IMR-90 (cell line): ENCODE data around the gene GALNT17. TPM values are rescaled to one million over a fixed set of nuclear protein-coding genes. Genes with fewer than 3 reads are reported as not detected.

Experiments
- ATAC-seq: fragments of 200-7000 bp; cut with Tn5 transposase; 2 replicates; pipeline ENCODE4 v1.9.1; 2020; ENCODE audit warnings: low read depth, mild to moderate bottlenecking, moderate library complexity
- BruUV-seq: library from RNA; stranded (reverse); fragments of 400-500 nt; replicated peaks from 2 replicates; lab custom pipeline; 2021; lab: Mats Ljungman, UMichigan
- CTCF ChIA-PET: fragments of 300-600 bp; formaldehyde crosslinking; extraction: SDS; loops from one replicate; lab custom pipeline; 2021; ENCODE audit warnings: antibody characterized with exemption; lab: Yijun Ruan, JAX
- POLR2A ChIA-PET: fragments of 300-600 bp; sonication (Branson Sonifier 250); formaldehyde crosslinking; loops from one replicate; lab custom pipeline; 2022; ENCODE audit warnings: antibody characterized with exemption; ENCODE audit not compliant: unreplicated experiment; lab: Charles Lee
- DNase-seq: peaks from one replicate; pipeline ENCODE4 v3.0.0; 2013
- H2AFZ ChIP-seq: replicated peaks from 2 replicates; pipeline ENCODE3; 2013; ENCODE audit warnings: low read length, mild to moderate bottlenecking; ENCODE audit not compliant: poor library complexity
- H2AK5ac ChIP-seq: 2 replicates; pipeline ENCODE4 v1.6.1; 2013; ENCODE audit warnings: low read depth, low read length, inconsistent platforms
- H2AK9ac ChIP-seq: replicated peaks from 2 replicates; pipeline ENCODE3; 2013; ENCODE audit warnings: mild to moderate bottlenecking, low read depth, low read length, moderate library complexity; ENCODE audit not compliant: poor library complexity
- H2BK120ac ChIP-seq: 2 replicates; pipeline ENCODE4 v1.6.1; 2013; ENCODE audit warnings: low read depth, low read length, inconsistent platforms
- H2BK15ac ChIP-seq: 3 replicates; pipeline ENCODE4 v1.6.1; 2013; ENCODE audit warnings: low read depth, low read length, inconsistent platforms
- H2BK20ac ChIP-seq: 2 replicates; pipeline ENCODE4 v1.6.1; 2013; ENCODE audit warnings: low read depth, mild to moderate bottlenecking, inconsistent platforms, low read length, moderate library complexity
- H2BK5ac ChIP-seq: 2 replicates; pipeline ENCODE4 v1.6.1; 2013; ENCODE audit warnings: mild to moderate bottlenecking, low read depth, low read length, inconsistent platforms; ENCODE audit not compliant: poor library complexity, severe bottlenecking
- H3K14ac ChIP-seq: replicated peaks from 2 replicates; pipeline ENCODE4 v1.6.1; 2013; ENCODE audit warnings: low read depth, low read length, inconsistent platforms
- H3K18ac ChIP-seq: 2 replicates; pipeline ENCODE4 v1.6.1; 2013; ENCODE audit warnings: low read depth, low read length, control low read depth
- H3K23ac ChIP-seq: 2 replicates; pipeline ENCODE4 v1.6.1; 2013; ENCODE audit warnings: low read depth, low read length, inconsistent platforms
- H3K27ac ChIP-seq: 2 replicates; pipeline ENCODE4 v1.5.1; 2013; ENCODE audit warnings: mild to moderate bottlenecking, control low read depth, low read length; ENCODE audit not compliant: insufficient read depth
- H3K27me3 ChIP-seq: 2 replicates; pipeline ENCODE4 v1.6.1; 2013; ENCODE audit warnings: low read length; ENCODE audit not compliant: control insufficient read depth, insufficient read depth
- H3K36me3 ChIP-seq: 2 replicates; pipeline ENCODE4 v1.6.1; 2013; ENCODE audit warnings: low read length, mixed read lengths; ENCODE audit not compliant: control insufficient read depth, insufficient read depth
- H3K4ac ChIP-seq: 2 replicates; pipeline ENCODE4 v1.6.1; 2013; ENCODE audit warnings: low read depth, low read length, inconsistent platforms
- H3K4me1 ChIP-seq: 2 replicates; pipeline ENCODE4 v1.6.1; 2013; ENCODE audit warnings: low read length, mixed read lengths; ENCODE audit not compliant: control insufficient read depth, insufficient read depth
- H3K4me2 ChIP-seq: 2 replicates; pipeline ENCODE4 v1.6.1; 2013; ENCODE audit warnings: low read depth, mild to moderate bottlenecking, control low read depth, low read length, moderate library complexity
- H3K4me3 ChIP-seq: 2 replicates; pipeline ENCODE4 v1.5.1; 2013; ENCODE audit warnings: low read depth, mild to moderate bottlenecking, control low read depth, low read length, moderate library complexity; ENCODE audit not compliant: insufficient read depth
- H3K56ac ChIP-seq: 2 replicates; pipeline ENCODE4 v1.6.1; 2013; ENCODE audit warnings: low read length, inconsistent platforms; ENCODE audit not compliant: insufficient read depth; ENCODE audit errors: extremely low read depth
- H3K79me1 ChIP-seq, 2 experiments: 2 replicates each; pipeline ENCODE4 v1.6.1; 2013; ENCODE audit warnings: low read length in 2 of 2, inconsistent platforms in 1 of 2, low read depth in 1 of 2
- H3K9ac ChIP-seq: 2 replicates; pipeline ENCODE4 v1.6.1; 2013; ENCODE audit warnings: low read depth, low read length, control low read depth
- H3K9me1 ChIP-seq: 2 replicates; pipeline ENCODE4 v1.6.1; 2013; ENCODE audit warnings: low read length, inconsistent platforms; ENCODE audit not compliant: insufficient read depth
- H3K9me3 ChIP-seq: 2 replicates; pipeline ENCODE4 v1.6.1; 2013; ENCODE audit warnings: low read length; ENCODE audit not compliant: control insufficient read depth, insufficient read depth
- H4K20me1 ChIP-seq: 2 replicates; pipeline ENCODE4 v1.6.1; 2013; ENCODE audit warnings: low read length, inconsistent platforms; ENCODE audit not compliant: insufficient read depth
- H4K5ac ChIP-seq: 2 replicates; pipeline ENCODE4 v1.6.1; 2013; ENCODE audit warnings: mild to moderate bottlenecking, low read depth, low read length, control low read depth
- H4K8ac ChIP-seq, 2 experiments: 2 replicates each; pipeline ENCODE4 v1.6.1; 2013; ENCODE audit warnings: low read depth in 2 of 2, low read length in 2 of 2, control low read depth in 1 of 2, inconsistent platforms in 1 of 2
- H4K91ac ChIP-seq: 2 replicates; pipeline ENCODE4 v1.6.1; 2013; ENCODE audit warnings: low read depth, low read length, inconsistent platforms; ENCODE audit not compliant: insufficient read depth
- BHLHE40 ChIP-seq: fragments of 150-350 bp; IDR thresholded peaks from 2 replicates; pipeline ENCODE4 v1.6.1; 2016; ENCODE audit warnings: mild to moderate bottlenecking, low read depth, low read length
- CTCF ChIP-seq: conservative IDR thresholded peaks from 2 replicates; pipeline ENCODE4 v1.5.1; 2012; ENCODE audit warnings: mild to moderate bottlenecking, low read depth, low read length, improper control_type of control experiment
- MAFK ChIP-seq: IDR thresholded peaks from 2 replicates; pipeline ENCODE4 v1.6.1; 2012; ENCODE audit warnings: low read depth, low read length, improper control_type of control experiment
- MAZ ChIP-seq: IDR thresholded peaks from 2 replicates; pipeline ENCODE4 v1.6.1; 2012; ENCODE audit warnings: low read depth, mild to moderate bottlenecking, low read length, improper control_type of control experiment, moderate library complexity, borderline replicate concordance
- NFE2L2 ChIP-seq: fragments of 150-350 bp; IDR thresholded peaks from 2 replicates; pipeline ENCODE4 v1.6.1; 2016; ENCODE audit warnings: low read depth, mild to moderate bottlenecking, low read length
- POLR2A ChIP-seq: IDR thresholded peaks from 2 replicates; pipeline ENCODE4 v1.6.1; 2012; ENCODE audit warnings: mild to moderate bottlenecking, low read depth, low read length
- SMC3 ChIP-seq: fragments of 150-350 bp; IDR thresholded peaks from 2 replicates; pipeline ENCODE4 v1.6.1; 2016; ENCODE audit warnings: low read depth, mild to moderate bottlenecking, antibody characterized with exemption, low read length, moderate library complexity
- WGBS, 2 experiments: methylation state at CpG; one replicate each; pipeline versions ENCODE4 v1.1.5 to v1.1.7; 2013; ENCODE audit warnings: missing lambda C conversion rate in 2 of 2; ENCODE audit not compliant: insufficient read length in 1 of 2; ENCODE audit errors: extremely low coverage in 2 of 2; 5-methylcytosine and 5-hydroxymethylcytosine counted together
- dilution Hi-C: fragments of 300-500 bp; cut with HindIII; formaldehyde crosslinking; loops from one replicate; pipeline ENCODE4 v1.14.3; 2018; ENCODE audit warnings: low sequenced_read_pairs; ENCODE audit not compliant: unreplicated experiment
- in situ Hi-C: fragments of 300-500 bp; cut with MboI; formaldehyde crosslinking; loops from 3 replicates; pipeline ENCODE4 v1.14.3; 2019; ENCODE audit warnings: low sequenced_read_pairs, inconsistent platforms, mixed read lengths
- intact Hi-C: fragments of 100-400 bp; cut with micrococcal nuclease; formaldehyde crosslinking; loops from 2 replicates; pipeline ENCODE4 v1.10.0; 2022
- polyA plus RNA-seq, 3 experiments: library from polyadenylated mRNA; depleted of rRNA; stranded (reverse); fragments of >200 nt; gene quantifications; 2 replicates each; pipeline ENCODE4 v1.2.3, GENCODE V29; 2012; ENCODE audit warnings: low replicate concordance in 1 of 3
- total RNA-seq: library from RNA; depleted of rRNA; stranded (reverse); fragments of >200 nt; gene quantifications from 2 replicates; pipeline ENCODE4 v1.2.3, GENCODE V29; 2012

Gene GALNT17
- total and polyA plus RNA-seq, 2 of the 4 experiments (the other 2 are of a cell fraction), result not detected

DNA sequence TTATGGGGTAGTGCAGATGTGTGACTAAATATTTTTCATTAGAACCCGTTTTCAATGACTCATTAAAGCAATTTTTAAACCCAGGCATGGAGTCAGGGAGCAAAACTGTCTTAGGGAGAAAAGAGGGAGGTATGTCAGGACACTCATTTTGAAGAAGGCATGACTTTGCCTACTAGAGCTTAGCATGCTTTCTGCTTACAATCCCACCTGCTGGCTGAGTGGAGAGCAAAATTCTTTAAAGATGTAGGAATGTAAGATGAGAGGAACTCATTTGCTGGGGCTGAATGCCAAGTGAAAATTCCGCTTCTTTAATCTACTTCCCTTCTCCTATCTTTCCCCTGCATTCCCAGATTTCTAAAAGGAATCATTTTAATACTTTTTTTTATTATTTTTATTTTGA lies 232.6 kb downstream of the GALNT17 start:
- Histone ChIP-seq H2AFZ (no peak overlapping the region), H3K4me2 (no peak overlapping the region), H3K27me3 (no peaks in the 10 kb centered on the region), H3K23ac (no peak overlapping the region), H2BK120ac (no peak overlapping the region), H3K4me3 (no peak overlapping the region), H3K56ac (no peak overlapping the region), H3K4me1 (no peaks in the 10 kb centered on the region), H3K4ac (no peak overlapping the region), H2BK20ac (no peak overlapping the region), H2BK15ac (no peak overlapping the region), H3K79me1 (no peaks in the 10 kb centered on the region), H2AK9ac (no peak overlapping the region), H4K8ac (no peak overlapping the region), H3K9ac (no peak overlapping the region), H3K9me1 (no peaks in the 10 kb centered on the region), H3K9me3 (peaks cover 9% of the 10 kb centered on the region), H3K27ac (no peak overlapping the region), H4K5ac (no peak overlapping the region), H2BK5ac (no peak overlapping the region), H3K18ac (no peak overlapping the region), H4K91ac (no peak overlapping the region), H2AK5ac (no peak overlapping the region), H3K14ac (no peak overlapping the region), H4K20me1 (no peaks in the 10 kb centered on the region), H3K36me3 (no peaks in the 10 kb centered on the region)
- no peak for TF ChIP-seq BHLHE40
- TF ChIP-seq CTCF, result no peak
- TF ChIP-seq SMC3, result no peak
- no peak for TF ChIP-seq MAFK
- TF ChIP-seq MAZ, result no peak
- TF ChIP-seq NFE2L2, result no peak
- no peak for TF ChIP-seq POLR2A
- no peak for ATAC-seq
- in situ Hi-C loops, result no loop called here
- whole genome bisulfite sequencing, 2 experiments, result no CpG with 5 or more reads among the region's 2 CpGs
- intact Hi-C loops, result no loop called here
- DNase-seq, result no peak
- dilution Hi-C loops, result no loop called here
- POLR2A ChIA-PET, result no interaction called here
- CTCF ChIA-PET, result no interaction called here
- BruUV-seq, result no TSS peak
